NCI-H82 treated with DMSO at 0.1 percent for 48 hours (cell line): ENCODE results near the gene MLC1.

ENCODE experiments used
- DNase-seq: peaks from one replicate; lab custom pipeline; 2025; ENCODE audit not compliant: unreplicated experiment; lab: John Stamatoyannopoulos, UW

MLC1 gene

DNA sequence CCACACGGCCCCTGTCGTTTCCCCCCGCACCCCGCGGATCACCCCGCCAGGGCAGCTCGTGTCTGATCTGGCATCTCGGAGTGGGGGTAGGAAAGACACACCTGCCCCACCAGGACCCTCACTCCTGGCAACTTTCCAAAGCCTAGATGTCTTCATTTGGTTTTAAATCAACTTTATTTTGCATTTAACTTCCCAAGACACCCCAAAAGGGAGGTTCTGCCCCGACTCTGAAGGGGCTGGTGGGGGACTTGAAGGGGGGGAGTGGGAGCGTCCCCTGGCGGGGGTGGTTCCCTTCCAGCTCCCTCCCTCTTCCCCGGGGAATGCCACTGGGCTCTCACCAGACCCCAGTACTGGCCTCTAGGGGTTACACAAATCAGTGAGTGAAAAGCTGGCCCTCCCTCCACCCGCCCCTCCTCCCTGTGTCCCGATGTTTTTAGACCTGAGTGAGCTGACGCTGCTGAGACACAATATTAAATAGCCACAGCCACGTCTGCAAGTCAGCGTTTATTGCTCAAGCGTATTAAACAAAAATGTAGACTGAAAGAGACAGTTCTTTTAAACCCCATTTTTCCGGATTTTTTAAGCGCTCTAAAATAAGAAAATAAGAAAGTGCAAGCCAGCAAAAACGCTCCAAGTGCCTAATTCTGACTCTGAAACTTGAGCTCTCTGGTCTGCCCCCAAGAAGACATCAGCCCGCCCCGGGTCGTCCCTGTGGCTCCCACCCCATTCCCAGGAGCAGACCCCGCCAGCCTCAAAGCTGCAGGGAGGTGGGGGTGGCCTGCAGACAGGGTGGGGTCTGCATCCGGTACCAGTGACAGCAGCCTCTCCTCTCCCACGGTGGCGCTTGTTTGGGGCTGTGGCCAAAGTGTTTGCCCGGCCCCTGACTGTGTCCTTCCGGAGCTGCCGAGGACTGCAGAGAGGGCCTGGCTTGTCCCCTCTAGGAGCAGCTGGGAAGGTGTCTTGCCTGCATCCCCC, 26.0 kb downstream of the MLC1 start:
- no peak for DNase-seq

DNA sequence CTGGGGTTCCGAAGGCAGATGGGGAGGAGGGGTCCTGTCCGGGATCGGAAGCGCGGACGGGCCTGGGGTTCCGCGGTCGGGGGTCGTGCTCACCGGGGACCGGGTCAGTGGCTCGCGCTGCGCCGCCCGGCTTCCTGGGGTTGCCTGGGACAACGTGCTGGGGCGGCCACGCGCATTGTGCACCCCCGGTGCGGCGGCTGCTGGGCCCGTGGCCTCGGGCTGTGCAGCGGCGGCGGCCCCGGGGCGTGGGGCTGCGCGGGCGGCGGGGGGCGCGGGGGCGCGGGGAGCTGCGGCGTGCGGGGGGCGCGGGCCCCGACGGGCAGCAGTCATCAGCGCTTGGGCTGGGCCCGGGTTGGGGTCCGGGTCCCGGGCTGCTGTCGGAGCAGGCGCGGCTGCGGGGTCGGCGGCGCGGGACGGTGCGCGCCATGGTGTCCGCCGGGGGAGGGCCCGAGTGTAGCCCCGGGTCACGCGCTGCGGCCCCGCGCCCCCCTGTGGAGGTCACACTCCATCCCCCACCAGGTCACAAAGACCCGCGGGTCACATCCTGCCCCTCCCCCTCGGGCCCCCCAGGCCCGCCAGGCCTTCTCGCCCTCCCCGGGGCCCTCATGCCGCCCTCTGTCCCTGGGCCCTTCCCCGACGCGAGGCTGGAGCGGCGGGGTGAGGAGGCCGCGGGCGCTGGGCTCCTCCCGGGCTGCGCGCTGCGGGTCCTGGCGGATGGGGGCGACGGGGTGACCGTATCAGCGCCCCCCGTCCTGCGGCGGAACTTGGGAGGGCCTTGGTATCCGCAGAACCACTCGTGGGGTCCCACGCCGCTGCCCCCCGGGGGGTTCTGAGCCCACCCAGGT, 26.9 kb downstream of the MLC1 start, which contains the start of gene TTLL8:
TTLL8 (minus strand) TSS at position 238 of the 845 bp plus-strand sequence.
- no peak for DNase-seq

DNA sequence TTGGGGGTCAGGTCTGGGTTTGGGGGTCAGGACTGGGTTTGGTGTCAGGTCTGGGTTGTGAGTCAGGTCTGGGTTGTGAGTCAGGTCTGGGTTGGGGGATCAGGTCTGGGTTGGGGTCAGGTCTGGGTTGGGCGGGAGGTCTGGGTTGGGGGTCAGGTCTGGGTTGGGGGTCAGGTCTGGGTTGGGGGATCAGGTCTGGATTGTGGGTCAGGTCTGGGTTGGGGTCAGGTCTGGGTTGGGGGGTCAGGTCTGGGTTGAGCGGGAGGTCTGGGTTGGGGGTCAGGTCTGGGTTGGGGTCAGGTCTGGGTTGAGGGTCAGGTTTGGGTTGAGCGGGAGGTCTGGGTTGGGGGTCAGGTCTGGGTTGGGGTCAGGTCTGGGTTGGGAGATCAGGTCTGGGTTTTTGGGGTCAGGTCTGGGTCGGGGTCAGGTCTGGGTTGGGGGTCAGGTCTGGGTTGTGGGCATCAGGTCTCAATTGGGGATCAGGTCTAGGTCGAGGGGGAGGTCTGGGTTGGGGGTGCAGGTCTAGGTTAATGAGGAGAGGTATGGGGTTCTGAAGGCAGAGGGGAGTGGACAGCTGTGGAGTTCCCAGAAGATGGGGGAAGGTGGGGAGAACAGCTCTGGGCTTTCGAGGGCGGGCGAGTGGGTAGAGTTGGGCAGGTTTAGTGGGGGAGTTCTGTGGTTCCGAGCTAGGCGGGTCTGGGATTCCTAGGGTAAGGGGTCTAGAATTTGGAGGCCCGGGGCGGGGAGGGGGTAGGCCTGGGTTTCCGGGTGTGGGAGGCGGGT, 27.8 kb downstream of the MLC1 start:
- no peak for DNase-seq

DNA sequence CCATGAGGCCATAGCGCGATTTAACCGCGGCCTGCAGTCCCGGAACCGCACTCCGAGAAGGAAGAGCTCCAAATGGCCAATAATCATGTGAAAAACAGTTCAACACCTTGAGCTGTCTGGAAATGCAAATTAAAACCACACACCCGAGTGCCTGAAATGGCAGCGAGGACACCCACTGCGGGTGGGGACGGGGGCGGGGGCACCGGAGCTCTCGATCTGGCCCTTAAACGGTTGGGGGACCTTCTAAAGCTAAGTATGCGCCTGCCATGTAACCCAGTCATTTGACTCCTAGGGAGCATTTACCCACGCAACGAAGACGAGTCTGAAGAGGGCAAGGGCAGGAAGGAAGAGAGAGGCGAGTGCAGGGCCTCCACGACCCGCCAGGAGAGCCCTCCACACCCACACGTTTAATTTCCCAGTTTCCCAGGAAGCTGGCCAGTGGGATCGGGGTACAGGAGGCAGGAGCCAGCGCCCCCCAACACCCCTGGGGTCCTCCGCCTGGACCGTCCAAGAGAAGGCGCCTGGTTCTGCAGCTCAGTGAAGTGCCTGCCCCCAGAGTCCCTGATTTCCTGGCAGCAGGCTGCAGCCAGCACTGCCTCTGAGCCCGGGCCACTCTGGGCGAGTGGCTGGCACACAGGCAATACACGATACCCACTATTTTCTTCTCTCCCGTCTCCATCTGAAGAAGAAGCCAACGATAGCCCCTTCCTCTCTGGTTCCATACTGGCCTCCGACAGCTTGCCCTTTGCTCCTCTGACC, 28.8 kb downstream of the MLC1 start:
- no peak for DNase-seq

GRCh38 chr22:50053861-50054260, 31.4 kb downstream of the MLC1 start:
- DNase-seq, result no peak

- DNase-seq, result no peak
These were observed 33.3 kb downstream of the MLC1 start for GRCh38 chr22:50051930-50052329.

- DNase-seq, result no peak
These were observed 35.7 kb downstream of the MLC1 start for GRCh38 chr22:50049299-50050195.

DNA sequence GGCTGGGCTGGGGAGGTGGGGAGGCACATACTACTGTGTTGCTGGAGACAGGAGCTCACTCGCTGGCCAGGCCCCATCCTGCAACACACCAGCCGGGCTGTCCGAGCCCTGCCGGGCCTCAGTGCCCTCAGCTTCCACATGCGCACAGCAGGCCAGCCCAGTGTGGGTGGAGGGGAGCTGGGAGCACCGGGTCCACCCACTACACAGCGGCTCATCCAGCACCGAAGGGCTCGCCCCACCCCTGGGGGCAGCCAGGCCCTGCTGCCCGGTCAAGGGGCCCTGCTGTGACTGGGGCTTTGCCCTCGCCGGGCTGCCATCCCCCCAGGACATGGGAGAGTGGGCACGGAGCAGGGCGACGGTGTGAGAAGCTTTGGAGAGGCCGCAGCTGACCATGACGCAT, 36.4 kb downstream of the MLC1 start:
- DNase-seq, result no peak

GRCh38 chr22:50048061-50048765, 37.0 kb downstream of the MLC1 start:
- no peak for DNase-seq

- no peak for DNase-seq
These were observed 37.9 kb downstream of the MLC1 start for GRCh38 chr22:50047346-50047745.

DNA sequence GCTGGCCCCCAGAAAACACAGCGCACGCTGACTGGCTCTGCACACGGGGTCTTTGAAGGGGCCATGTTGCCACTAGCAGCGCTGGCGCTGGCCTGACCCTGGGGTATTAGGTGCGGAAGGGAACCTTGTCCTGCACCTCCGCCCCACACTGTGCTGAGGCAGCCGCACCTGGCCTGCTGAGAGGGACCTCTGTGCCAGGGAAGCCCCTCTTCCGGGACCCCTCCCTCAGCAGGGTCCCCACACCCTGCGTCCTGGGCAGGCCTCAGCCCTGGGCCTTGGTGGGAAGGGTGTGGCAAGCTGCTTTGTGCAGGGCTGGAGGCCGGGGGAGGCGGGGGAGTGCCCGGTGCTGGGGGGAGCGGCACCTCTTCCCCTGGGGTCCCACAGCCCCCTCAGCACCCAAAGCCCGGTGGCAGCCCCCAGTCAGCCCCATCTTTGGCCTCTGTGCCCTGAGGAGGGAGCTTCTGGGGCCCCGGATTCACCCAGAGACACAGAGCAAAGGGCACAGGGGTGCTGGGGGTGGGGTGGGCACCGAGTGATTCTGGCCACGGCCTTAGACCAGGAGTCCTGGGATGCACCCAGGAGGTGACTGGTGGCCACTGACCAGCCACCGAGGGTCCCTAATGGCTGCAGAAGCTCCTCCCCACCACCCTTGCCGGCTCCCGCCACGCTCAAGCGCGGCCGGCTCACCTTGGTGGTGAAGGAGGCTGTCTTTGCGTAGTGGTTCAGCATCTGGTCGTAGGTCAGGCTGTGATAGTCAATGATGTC, 38.6 kb downstream of the MLC1 start:
- no peak for DNase-seq

- no peak for DNase-seq
These were observed 39.2 kb downstream of the MLC1 start for GRCh38 chr22:50046019-50046415.

GRCh38 chr22:50045211-50046018, 39.8 kb downstream of the MLC1 start:
- no peak for DNase-seq

GRCh38 chr22:50044485-50045118, 40.6 kb downstream of the MLC1 start:
- DNase-seq, result no peak

DNA sequence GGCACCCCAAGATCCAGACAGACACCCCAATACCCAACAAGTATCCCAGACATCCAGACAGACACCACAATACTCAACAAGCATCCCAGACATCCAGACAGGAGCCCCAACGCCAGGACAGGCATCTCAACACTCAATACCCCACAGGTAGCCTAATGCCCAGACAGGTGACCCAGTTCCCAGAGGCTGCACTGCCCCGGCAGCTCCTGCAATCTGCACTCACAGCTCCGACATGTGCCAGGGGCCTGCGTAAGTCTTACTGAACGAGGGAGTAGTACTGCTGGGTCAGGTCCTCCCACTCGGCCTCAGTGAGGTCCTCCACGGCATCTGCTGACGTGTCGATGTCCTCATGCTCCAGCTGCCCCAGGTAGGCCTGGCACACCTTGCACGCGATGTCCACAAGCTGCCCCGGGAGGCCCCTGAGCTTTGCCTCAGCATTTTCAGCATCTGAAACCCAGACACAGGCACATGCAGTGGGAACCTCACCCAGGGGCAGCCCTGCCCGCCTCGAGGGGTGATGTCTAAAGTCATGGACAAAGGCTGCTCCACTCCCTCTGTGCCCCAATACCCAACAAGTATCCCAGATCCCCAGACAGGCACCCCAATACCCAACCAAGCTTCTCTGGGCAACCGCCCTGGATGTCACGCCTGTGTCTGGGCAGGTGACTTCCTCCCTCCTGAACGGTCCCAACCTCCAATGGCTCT, 43.7 kb downstream of the MLC1 start:
- no peak for DNase-seq

DNA sequence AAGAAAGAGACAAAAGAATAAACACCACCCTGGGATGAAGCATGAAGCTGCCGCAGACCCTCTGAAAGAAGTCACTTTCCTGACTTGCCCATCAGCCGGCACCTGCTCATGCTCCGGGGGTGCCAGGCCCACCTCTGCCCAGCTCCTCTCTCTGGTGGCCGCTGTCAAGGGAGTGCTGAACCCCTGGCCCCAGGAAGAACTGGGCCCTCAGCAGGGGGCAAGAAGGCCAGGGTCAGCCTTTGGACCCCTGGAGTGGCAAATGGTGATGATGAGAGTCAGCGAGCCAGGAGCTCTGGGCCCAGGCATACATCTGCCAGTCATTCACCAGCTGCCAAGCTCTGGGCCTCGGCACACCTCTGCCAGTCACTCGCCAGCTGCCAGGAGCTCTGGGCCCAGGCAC, 44.5 kb downstream of the MLC1 start:
- DNase-seq, result no peak
